Loucy (cell line): ENCODE results near the gene CCDC3.

Experiments used
- EZH2phosphoT487 ChIP-seq: fragments of 200-600 bp; IDR thresholded peaks from 2 replicates; pipeline ENCODE4 v1.6.1; 2018; ENCODE audit warnings: antibody characterized with exemption, mild to moderate bottlenecking, moderate library complexity, borderline replicate concordance
- TF ChIP-seq, protein P1 (sequence below): fragments of 200-600 bp; sonication (generic); conservative IDR thresholded peaks from 2 replicates; pipeline ENCODE4 v1.5.1; 2014; ENCODE audit warnings: mild to moderate bottlenecking, antibody characterized with exemption, low read length

DNA sequence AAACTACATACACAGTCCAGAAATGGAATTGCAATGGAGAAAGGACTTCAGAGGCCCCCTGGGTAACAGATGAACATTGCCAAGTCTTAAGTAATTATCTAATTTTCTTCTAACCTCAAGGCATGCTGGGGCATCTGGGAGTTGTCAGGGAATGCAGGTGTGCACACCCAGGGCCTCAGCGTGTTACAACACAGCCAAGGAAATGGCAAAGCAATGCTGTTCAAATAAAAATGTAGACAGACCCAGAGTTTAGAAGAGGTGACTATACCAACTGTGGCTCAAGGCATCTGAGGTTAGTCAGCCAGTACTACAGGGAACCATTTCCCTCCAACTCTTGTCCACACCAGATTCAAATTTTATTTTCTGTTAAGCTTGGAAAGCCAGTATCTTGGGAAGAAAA lies 73.6 kb downstream of the CCDC3 start:
- TF ChIP-seq, protein P1, sequence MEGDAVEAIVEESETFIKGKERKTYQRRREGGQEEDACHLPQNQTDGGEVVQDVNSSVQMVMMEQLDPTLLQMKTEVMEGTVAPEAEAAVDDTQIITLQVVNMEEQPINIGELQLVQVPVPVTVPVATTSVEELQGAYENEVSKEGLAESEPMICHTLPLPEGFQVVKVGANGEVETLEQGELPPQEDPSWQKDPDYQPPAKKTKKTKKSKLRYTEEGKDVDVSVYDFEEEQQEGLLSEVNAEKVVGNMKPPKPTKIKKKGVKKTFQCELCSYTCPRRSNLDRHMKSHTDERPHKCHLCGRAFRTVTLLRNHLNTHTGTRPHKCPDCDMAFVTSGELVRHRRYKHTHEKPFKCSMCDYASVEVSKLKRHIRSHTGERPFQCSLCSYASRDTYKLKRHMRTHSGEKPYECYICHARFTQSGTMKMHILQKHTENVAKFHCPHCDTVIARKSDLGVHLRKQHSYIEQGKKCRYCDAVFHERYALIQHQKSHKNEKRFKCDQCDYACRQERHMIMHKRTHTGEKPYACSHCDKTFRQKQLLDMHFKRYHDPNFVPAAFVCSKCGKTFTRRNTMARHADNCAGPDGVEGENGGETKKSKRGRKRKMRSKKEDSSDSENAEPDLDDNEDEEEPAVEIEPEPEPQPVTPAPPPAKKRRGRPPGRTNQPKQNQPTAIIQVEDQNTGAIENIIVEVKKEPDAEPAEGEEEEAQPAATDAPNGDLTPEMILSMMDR, result no peak
- no peak for TF ChIP-seq EZH2phosphoT487
